ENCODE measurements around the gene TOR1A.
"Not testable (repeated sequence)": the region's sequence is repeated elsewhere in the genome, so short reads cannot be mapped to it uniquely, and the experiment has no call there.

TOR1A gene

DNA sequence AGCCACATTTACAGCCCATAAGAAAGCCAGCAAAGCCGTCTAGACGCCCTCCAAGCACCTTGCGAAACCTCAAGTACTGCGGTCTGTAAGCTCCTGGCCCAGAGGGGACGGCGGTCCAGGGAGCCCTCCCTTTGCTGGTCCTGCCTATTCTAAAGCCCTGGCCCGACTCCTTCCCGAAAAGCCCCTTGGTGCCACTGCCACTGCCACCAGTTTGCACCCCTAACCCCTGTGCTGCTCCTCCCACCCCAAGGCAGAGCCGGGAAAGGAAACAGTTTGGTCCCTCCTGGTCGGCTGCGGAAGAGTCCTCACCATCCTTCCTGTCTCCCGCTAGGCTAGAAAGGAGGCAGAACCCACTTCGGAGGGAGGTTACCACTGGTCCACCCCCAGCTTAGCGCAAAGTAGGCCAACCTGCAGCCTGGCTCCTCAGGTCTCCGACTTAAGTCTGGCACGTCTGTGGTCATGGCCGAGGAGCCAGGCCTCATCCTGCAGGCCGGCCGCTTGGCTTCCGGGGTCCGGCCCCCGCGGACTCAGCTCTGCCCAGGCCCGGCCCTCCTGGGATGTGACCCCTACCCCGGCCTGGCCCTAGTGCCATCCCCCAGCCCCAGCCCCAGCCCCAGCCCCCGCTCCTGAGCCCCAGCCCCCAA lies 916 bp downstream of the TOR1A start:
- peak; percentile 54 for DNase-seq (ENCODE audit: low spot score)

DNA sequence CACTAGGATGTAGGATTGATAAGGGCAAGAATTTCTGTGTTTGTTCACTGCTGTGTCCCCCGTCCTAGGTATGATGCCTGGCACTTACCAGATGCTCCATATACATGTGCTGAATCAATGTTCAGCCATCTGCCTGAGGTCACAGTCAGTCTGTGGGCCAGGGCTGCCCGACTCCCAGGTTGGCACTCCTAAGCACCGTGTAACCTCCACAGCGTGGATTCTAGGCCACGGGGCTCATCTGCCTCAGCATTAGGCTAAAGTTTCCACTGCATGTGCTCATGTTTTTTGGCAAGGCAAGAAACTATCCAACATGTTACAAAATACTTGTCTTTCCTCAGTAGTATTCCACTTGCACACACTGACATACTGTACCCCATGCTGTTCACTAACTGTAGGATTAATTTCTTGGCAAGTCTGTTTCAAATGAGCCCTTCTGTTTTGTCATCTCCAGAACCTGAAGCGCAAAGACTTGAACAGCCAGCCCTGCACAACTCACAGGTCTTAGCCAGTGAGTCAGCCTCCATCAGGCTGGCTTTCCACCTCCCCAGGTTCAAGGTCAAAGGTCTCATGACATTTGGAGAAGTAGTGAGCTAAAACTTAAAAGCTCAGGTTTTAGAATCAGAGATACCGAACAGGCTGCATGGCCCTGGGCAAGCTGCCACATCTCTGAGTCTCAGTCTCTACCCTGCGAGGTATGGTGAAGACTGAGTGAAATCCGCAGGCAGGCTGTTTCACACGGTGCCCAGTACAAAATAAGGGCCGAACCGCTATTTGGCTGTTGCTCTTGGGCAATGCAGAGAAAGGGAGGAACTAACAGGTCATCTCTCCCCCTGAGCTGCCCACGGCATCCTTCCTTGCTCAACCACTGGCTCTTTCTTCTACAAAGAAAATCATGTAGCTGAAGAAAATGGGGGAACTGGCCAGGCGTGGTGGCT lies 7.2 kb downstream of the TOR1A start:
- DNase-seq (ENCODE audit: low spot score), result no peak

DNA sequence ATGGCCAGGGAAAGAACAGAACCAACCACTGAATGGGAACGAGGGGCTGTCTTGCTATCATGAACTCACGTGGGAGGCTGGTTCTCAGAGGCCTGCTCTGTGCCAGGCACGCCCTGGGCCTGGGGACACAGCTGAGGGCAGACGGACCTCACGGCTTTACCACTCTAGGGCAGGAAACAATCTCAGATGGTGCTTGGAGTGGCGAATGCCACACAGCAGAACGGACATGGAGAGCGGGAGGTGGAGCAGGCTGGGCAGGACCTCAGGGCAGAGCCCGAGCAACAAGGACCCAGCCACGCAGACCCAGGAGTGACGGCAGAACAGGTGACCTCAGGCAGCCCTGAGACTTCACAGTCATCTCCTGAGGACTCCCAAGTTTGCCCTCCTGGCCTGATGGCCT lies 8.7 kb downstream of the TOR1A start:
- DNase-seq (ENCODE audit: low spot score), result no peak

DNA sequence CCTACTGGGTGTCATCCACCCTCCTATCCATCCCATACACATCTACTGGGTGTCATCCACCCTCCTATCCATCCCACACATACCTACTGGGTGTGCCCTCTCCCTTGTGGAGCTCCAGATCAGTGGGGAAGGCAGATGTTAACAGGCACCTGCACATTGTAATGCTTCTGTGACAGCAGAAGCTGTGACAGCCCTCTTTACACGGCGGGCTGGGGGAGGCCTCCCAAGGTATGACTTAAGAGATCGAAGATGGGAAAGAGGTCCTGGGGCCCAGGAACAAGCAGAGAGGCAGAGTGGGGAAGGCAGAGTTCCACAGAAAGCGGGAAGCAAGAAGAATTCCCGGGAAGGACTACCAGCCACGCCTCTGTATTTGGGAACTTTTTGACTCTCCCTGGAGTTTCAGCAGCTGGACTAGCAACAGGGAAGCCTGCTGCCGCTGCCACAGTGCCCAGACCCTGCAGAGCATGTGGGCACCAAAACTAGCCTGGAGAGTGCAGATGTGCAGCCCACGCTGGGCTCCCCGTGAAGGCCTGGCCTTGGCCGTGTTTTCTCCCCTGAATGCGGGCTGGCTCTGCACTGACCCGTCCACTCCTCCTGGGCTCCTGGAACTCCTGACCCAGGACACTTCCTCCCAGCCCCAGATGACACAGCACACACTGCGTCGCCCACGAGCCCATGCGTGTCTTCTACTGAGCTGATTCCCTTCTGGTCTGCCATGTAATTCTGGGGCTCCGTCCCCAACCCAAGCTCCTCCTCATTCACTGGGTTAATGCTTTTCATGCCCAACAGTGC lies 9.3 kb downstream of the TOR1A start:
- DNase-seq (ENCODE audit: low spot score), result no peak

DNA sequence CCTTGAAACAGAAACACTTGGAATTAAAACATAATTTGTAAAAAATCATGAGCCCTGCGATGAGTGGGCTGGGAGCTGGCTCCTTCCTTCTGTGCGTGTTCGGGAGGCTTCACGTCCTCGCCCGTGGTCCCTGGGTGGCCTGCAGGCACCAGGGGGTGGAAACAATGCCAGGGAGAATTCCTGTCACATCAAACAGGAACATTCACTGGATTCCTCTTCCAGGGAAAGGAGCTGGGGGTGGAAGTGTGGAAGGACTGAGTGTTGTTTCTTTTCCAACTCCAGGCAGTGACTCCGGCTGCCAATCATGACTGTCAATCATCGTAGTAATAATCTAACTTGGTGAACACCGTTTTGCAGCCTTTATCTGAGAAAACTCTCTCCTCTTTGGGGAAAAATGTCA lies 10.3 kb downstream of the TOR1A start:
- no peak for DNase-seq (ENCODE audit: low spot score)

DNA sequence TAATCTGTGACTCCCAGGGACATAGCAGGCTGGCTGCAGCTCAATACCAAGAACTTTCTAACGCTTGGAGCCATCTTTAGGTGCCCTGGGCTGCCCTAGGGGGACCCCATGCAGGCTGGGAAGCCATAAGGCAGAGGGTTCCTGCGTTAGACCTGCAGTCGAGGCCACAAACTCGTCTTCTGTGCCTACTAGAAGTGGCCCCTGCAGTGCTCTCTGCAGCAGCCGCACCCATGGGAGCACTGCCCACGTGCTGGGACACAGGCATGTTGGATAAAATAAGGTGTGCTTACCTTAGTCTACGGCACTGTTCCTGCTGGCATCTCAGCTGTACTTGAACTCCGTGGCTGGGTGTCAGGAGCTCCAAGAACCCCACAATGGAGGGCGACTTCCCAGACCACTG lies 11.6 kb downstream of the TOR1A start:
- no peak for DNase-seq (ENCODE audit: low spot score)

DNA sequence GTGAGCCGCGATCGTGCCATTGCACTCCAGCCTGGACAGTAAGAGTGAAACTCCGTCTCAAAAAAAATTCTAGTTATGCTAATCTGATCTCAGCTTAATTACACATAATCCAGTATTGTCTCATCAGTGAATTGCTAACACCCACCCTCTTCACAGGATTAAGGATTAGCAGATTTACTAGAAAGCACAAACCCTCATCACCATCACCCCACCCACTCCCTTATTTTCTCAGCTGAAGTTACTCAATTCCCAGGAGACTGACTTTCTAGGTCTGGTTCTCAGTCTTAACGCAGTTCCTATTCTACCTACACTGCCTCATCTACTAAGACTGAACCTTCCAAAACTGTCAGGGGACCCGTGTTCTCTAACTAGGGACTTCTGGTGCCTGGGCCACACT lies 12.0 kb downstream of the TOR1A start:
- no peak for DNase-seq (ENCODE audit: low spot score)

DNA sequence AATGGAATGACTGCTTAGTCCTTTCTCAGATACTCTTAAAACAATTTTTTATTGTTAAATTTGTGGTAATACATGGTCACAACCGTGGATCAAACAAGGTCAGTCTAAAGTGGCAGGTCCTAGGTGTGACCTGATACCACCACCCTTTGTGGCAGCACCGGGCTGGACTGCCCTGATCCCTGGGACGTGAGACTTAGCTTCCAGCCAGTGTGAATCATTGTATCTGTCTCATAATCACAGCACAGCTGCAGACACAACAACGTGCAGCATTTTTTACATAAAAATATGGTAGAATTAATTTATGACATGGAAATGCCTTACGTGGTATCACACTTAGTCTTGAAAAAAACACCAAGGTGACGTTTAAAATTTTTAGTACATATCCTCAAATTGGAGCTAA lies 13.1 kb downstream of the TOR1A start:
- DNase-seq (ENCODE audit: low spot score), result no peak

DNA sequence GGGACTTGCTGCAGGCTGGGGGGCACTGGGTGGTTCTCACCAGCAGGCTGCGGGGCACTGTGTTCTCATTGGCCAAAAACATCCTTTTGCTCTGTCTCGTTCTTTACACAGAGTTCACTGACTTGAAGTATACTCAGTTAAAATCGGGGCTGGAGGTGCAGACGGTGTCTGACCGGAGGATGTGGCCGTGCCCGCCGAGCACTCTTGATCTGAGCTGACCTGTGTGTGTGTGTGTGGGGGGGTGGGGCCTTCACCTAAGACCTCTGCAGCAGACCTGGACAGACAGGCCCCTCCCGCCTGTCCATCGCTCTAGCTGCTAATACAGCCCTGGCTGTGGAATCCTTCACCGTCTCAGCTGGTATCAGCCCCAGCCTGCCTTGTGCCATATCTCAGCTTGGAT lies 13.8 kb downstream of the TOR1A start:
- DNase-seq (ENCODE audit: low spot score), result no peak

DNA sequence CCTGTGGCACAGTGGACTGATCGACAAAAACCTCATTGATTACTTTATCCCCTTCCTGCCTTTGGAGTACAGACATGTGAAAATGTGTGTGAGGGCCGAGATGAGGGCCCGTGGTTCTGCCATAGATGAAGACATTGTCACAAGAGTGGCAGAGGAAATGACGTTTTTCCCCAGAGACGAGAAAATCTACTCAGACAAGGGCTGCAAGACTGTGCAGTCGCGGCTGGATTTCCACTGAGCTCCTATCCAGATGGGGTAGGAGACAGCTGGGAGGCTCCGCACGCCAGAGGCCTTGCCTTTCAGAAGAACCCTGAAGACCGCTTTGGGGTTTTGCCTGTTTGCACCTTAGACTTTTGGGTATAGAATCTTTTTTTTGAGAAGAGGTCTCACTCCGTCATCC lies 14.6 kb downstream of the TOR1A start:
- DNase-seq (ENCODE audit: low spot score), result no peak

DNA sequence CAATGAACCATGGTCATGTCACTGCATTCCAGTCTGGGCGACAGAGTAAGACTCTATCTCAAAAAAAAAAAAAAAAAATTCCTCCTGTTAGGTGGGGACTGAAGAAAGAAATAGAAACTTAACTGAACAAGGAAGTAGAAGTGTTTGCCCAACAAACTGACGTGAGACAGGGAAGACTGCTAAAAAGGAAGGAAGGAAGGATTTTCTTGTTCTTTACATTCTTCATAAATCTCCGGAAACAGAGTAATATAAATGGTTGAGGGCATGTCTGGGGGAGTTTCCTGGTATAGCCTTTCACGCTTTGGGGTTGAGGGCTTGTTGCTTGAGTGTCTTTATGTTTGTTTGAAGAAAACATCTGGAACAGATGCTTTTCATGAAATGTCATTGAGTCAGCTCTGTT lies 17.9 kb downstream of the TOR1A start:
- DNase-seq (ENCODE audit: low spot score), result no peak

DNA sequence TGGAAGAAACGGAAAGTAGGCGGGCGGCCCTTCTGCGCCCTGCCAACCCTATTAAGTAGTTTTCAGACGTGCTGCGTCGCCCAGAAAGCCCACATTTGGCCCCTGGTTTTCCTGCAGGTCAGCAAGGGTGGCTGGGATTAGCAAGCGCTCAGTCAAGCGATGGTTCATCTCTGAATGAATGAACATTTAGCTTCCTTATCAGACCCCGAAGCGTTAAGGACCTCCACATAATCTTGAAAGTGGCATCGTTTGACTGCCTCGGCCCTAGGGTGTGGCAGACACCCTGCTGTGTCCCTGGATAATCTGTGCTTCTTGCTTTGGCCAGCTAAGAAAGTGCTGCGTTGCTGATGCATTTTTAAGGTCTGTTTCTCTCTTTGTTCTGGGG lies 20.3 kb downstream of the TOR1A start:
- no peak for DNase-seq (ENCODE audit: low spot score)

DNA sequence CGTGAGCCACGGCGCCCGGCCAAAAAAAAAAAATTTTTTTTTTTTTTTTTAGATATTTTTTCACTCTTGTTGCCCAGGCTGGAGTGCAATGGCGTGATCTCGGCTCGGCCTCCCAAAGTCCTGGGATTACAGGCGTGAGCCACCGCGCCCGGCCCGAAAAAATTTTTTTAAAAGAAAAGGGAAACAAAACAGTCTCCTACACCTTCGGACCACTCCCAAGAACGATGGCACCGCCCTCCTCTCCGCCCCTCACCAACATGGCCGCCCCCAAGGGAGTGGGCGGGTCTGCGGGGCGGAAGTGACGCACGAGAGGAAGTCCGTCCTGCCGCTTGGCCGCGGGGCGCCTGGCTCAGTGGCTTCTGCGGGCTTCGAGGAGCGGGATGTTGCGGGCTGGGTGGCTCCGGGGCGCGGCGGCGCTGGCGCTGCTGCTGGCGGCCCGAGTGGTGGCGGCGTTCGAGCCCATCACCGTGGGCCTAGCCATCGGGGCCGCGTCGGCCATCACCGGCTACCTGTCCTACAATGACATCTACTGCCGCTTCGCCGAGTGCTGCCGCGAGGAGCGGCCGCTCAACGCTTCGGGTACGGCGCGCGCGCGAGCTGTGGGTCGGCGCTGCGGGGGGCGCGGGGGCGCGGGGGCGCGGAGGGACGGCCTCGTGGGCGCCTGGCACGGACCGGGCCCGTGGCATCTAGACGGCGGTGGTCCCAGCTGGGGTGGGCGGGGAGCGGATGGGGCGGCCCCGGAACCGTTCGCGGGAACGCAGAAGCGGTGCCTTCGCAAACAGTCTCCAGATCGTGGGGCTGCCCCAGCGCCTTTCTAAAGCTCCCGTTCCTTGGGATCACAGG lies 20.9 kb downstream of the TOR1A start, which contains the start of gene TOR1B:
TOR1B (plus strand) TSS at position 352 of the 843 bp plus-strand sequence; CDS start at position 381, 29 bp downstream.
- peak; percentile 95 for DNase-seq (ENCODE audit: low spot score)

DNA sequence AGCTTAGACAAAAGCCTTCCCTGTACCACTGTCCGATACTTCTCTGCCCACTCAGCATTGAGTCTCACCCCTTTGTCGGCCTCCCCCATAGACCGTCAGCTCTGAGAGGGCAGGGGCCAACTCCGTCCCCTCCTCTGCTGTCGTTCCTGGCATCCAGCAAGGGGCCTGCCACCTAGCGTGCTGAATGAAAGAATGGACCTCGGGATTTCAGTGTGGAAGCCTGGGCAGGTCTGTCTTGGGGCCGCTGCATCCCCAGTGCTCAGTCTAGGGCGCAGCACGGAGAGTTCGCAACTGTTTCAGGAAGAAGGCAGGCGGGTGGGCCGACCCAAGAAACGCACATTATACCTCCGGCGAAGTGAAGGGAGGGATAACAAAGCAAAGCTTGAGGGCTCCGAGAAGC lies 22.4 kb downstream of the TOR1A start:
- no peak for DNase-seq (ENCODE audit: low spot score)

DNA sequence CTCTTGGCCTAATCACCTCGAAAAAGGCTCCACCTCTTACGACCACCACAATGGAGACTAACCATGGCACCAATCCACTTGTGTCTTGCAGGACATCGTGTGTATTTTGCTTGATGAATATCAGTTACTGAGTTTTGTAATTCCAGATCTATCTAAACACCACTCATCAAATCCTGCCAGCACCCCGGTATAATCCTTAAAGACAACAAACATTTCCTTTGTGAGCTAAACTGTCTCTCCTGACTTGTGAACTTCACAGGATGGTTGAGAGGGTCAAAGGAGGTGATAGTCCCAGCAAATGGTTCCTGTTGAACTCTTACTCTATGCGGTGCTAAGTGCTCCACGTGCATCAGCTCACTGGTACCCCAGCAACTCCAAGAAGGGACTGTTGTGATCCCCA lies 25.0 kb downstream of the TOR1A start:
- no peak for DNase-seq (ENCODE audit: low spot score)

DNA sequence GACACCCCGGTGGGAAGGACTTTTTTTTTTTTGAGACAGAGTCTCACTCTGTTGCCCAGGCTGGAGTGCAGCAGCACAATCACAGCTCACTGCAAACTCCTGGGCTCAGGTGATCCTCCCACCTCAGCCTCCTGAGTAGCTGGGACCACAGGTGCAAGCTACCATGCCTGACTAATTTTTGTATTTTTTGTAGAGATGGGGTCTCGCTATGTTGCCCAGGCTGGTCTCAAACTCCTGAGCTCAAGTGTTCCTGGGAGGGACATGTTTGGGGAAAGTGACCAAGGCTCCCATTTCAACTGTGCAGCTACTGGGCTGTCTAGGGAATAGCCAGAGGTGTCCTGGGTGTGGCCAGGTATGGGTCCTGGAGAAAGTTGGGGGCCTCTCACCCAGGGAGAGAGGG lies 27.9 kb downstream of the TOR1A start:
- not testable (repeated sequence) for DNase-seq (ENCODE audit: low spot score)

DNA sequence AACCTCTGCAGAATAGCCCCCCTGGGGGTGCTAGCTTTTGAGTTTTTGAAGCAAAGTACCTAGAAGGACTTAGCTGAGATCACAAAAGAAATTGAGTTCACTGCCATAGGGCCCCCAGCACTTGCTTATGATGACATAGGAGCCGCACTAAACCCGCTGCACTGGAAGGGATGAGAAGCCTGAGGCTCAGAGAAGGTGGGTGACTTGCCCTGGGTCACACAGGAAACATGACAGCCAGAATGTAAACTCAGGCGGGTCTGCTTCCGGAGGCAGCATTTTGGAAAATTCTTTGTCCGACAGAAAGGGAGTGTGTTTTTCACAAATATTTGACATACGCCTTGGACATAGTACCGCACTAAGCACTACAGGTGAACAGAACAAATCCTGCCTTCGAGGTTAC lies 29.4 kb downstream of the TOR1A start:
- DNase-seq (ENCODE audit: low spot score), result no peak

DNA sequence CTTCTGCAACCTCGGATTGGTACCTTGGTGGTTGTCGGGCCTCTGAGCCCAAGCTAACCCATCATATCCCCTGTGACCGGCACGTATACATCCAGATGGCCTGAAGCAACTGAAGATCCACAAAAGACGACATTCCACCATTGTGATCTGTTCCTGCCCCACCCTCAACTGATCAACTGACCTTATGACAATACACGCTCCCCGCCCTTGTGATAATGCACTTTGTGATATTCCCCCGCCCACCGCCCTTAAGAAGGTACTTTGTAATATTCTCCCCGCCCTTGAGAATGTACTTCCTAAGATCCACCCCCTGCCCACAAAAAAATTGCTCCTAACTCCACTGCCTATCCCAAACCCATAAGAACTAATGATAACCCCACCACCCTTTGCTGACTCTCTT lies 37.5 kb downstream of the TOR1A start:
- DNase-seq (ENCODE audit: low spot score), result no peak

DNA sequence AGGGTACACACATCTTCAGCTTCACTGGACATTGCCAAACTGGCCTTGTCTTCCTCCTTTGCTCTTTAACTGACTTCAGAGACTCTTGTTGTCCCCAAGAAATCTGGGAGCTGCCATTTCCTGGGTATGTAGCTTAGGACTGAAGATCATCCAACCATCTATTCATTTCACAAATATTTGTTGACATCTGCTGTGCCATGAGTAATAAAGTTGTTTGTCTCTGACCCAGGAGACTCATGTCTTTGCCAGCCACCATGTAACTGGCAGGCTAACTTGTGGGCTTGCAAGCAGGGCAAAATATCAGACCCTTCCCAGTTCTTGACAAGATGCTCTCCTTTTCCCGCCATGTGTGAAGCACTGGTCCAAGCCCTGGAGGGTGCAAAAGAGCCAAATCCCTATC lies 38.1 kb downstream of the TOR1A start:
- DNase-seq (ENCODE audit: low spot score), result no peak

DNA sequence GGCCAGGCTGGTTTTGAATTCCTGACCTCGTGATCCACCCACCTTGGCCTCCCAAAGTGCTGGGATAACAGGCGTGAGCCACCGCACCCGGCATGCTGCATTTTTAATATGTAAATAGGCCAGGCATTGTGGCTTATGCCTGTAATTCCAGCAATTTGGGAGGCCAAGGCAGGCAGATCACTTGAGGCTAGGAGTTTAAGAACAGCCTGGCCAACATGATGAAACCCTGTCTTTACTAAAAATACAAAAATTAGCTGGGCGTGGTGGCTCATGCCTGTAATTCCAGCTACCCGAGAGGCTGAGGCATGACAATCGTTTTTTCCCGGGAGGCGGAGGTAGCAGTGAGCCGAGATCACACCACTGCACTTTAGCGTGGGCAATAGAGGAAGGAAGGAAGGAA lies 39.0 kb downstream of the TOR1A start:
- not testable (repeated sequence) for DNase-seq (ENCODE audit: low spot score)

DNA sequence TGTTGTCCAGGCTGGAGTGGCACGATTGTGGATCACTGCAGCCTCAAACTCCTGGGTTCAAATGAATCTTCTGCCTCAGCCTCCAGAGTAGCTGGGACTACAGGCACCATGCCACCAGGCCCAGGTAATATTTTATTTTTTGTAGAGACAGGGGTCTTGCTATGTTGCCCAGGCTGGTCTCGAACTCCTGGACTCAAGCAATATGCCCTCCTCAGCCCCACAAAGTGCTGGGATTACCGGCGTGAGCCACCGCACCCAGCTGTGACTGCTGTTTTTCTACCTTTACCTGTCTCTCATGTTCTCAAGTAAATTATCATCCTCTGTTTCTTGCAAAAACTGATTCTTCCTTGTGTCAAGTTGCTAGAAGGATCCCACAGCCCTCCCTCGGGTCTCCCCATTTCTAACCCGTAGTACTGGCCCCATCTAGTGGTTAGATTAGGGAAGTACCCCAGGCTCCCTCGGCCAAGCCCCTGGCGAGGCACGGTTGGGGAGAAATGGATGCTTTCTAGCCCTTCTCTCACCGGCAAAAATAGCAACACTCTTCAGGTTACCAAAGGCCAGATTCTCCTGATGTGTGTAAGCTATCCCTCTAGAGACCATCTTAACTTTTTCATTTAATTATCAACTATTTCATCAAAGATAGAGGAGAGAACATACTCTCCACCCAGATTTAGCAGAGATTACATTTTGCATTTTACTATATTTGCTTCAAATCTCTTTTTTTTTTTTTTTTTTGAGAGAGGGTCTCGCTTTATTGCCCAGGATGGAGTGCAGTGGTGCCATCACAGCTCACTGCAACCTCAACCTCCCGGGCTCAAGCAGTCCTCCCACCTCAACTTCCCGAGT lies 40.2 kb downstream of the TOR1A start:
- peak; percentile 83 for DNase-seq (ENCODE audit: low spot score)

Data from ecto neural progenitor cell (in vitro differentiated cells).